Neuronal stem cell (in vitro differentiated cells): ENCODE results near the gene GAA.

ENCODE experiments used
- DNase-seq: peaks from one replicate; pipeline ENCODE4 v3.0.0-alpha.2; 2013; ENCODE audit warnings: low spot score
- H2AFZ ChIP-seq: one replicate; pipeline ENCODE4 v1.6.1; 2013; ENCODE audit warnings: mild to moderate bottlenecking, low read length, inconsistent platforms
- H2AK5ac ChIP-seq: 2 replicates; pipeline ENCODE4 v1.6.1; 2013; ENCODE audit warnings: low read depth, mild to moderate bottlenecking, inconsistent platforms, low read length, moderate library complexity, mixed read lengths
- H2BK120ac ChIP-seq: 2 replicates; pipeline ENCODE4 v1.6.1; 2013; ENCODE audit warnings: low read depth, mild to moderate bottlenecking, inconsistent platforms, low read length, moderate library complexity, mixed read lengths
- H2BK12ac ChIP-seq: one replicate; pipeline ENCODE4 v1.6.1; 2013; ENCODE audit warnings: low read length, inconsistent platforms
- H2BK15ac ChIP-seq: 2 replicates; pipeline ENCODE4 v1.6.1; 2013; ENCODE audit warnings: mild to moderate bottlenecking, low read length, inconsistent platforms, mixed read lengths
- H2BK5ac ChIP-seq: one replicate; pipeline ENCODE4 v1.6.1; 2013; ENCODE audit warnings: inconsistent platforms, mild to moderate bottlenecking, low read length, moderate library complexity
- H3K14ac ChIP-seq: one replicate; pipeline ENCODE4 v1.6.1; 2013; ENCODE audit warnings: low read length, inconsistent platforms
- H3K18ac ChIP-seq: 2 replicates; pipeline ENCODE4 v1.6.1; 2013; ENCODE audit warnings: low read length, inconsistent platforms
- H3K23ac ChIP-seq: 2 replicates; pipeline ENCODE4 v1.6.1; 2013; ENCODE audit warnings: low read depth, mild to moderate bottlenecking, mixed read lengths, low read length, inconsistent platforms; ENCODE audit not compliant: poor library complexity
- H3K27ac ChIP-seq: replicated peaks from 3 replicates; pipeline ENCODE4 v1.5.1; 2013; ENCODE audit warnings: low read length, inconsistent platforms
- H3K27me3 ChIP-seq, 3 experiments: 2 replicates each; pipeline ENCODE4 v1.6.1; 2013; ENCODE audit warnings: low read length in 3 of 3, mild to moderate bottlenecking in 2 of 3, inconsistent platforms in 1 of 3, low read depth in 1 of 3, mixed read lengths in 1 of 3, moderate library complexity in 1 of 3; ENCODE audit not compliant: control insufficient read depth in 3 of 3, insufficient read depth in 3 of 3
- H3K36me3 ChIP-seq, 2 donors: replicated peaks in 1 of 2; 2 replicates each; pipeline ENCODE4 v1.6.1; 2013; ENCODE audit warnings: low read length in 2 of 2; ENCODE audit not compliant: control insufficient read depth in 2 of 2, insufficient read depth in 2 of 2
- H3K4ac ChIP-seq: 2 replicates; pipeline ENCODE4 v1.6.1; 2013; ENCODE audit warnings: inconsistent platforms, mild to moderate bottlenecking, low read length, moderate library complexity
- H3K4me1 ChIP-seq, 2 donors: 1 replicate in 1 of 2; 2 replicates in 1 of 2; pipeline ENCODE4 v1.6.1; 2013; ENCODE audit warnings: low read length in 2 of 2, low read depth in 1 of 2; ENCODE audit not compliant: control insufficient read depth in 2 of 2, insufficient read depth in 1 of 2
- H3K4me2 ChIP-seq: one replicate; pipeline ENCODE4 v1.6.1; 2013; ENCODE audit warnings: mild to moderate bottlenecking, low read length, inconsistent platforms; ENCODE audit not compliant: insufficient read depth, poor library complexity, severe bottlenecking
- H3K4me3 ChIP-seq, 2 donors: 2 replicates each; pipeline ENCODE4 v1.5.1; 2013; ENCODE audit warnings: low read length in 2 of 2, mild to moderate bottlenecking in 2 of 2, inconsistent platforms in 1 of 2, moderate library complexity in 1 of 2
- H3K79me1 ChIP-seq: one replicate; pipeline ENCODE4 v1.6.1; 2013; ENCODE audit warnings: low read depth, mild to moderate bottlenecking, inconsistent platforms, low read length, moderate library complexity
- H3K9ac ChIP-seq: one replicate; pipeline ENCODE4 v1.6.1; 2013; ENCODE audit warnings: mild to moderate bottlenecking, low read depth, low read length, inconsistent platforms; ENCODE audit not compliant: poor library complexity
- H3K9me3 ChIP-seq, 2 donors: replicated peaks in 1 of 2; 2 replicates each; pipeline versions ENCODE3 to v1.6.1; 2013; ENCODE audit warnings: low read length in 2 of 2, mild to moderate bottlenecking in 2 of 2, inconsistent platforms in 1 of 2, low read depth in 1 of 2, mixed read lengths in 1 of 2, moderate library complexity in 1 of 2; ENCODE audit not compliant: control insufficient read depth in 2 of 2, insufficient read depth in 1 of 2
- H4K8ac ChIP-seq: one replicate; pipeline ENCODE4 v1.6.1; 2013; ENCODE audit warnings: low read depth, mild to moderate bottlenecking, inconsistent platforms, low read length, moderate library complexity
- H4K91ac ChIP-seq: one replicate; pipeline ENCODE4 v1.6.1; 2013; ENCODE audit warnings: low read length, low read depth, mild to moderate bottlenecking, inconsistent platforms; ENCODE audit not compliant: poor library complexity
- WGBS, 2 donors: extraction: QIAGEN DNeasy Blood & Tissue Kit; methylation state at CpG; one replicate each; pipeline ENCODE4 v1.1.7; 2013; ENCODE audit warnings: missing lambda C conversion rate in 2 of 2, mixed read lengths in 1 of 2; ENCODE audit not compliant: insufficient read length in 2 of 2, insufficient replicate concordance in 1 of 2; ENCODE audit errors: extremely low coverage in 2 of 2; 5-methylcytosine and 5-hydroxymethylcytosine counted together

GAA gene

DNA sequence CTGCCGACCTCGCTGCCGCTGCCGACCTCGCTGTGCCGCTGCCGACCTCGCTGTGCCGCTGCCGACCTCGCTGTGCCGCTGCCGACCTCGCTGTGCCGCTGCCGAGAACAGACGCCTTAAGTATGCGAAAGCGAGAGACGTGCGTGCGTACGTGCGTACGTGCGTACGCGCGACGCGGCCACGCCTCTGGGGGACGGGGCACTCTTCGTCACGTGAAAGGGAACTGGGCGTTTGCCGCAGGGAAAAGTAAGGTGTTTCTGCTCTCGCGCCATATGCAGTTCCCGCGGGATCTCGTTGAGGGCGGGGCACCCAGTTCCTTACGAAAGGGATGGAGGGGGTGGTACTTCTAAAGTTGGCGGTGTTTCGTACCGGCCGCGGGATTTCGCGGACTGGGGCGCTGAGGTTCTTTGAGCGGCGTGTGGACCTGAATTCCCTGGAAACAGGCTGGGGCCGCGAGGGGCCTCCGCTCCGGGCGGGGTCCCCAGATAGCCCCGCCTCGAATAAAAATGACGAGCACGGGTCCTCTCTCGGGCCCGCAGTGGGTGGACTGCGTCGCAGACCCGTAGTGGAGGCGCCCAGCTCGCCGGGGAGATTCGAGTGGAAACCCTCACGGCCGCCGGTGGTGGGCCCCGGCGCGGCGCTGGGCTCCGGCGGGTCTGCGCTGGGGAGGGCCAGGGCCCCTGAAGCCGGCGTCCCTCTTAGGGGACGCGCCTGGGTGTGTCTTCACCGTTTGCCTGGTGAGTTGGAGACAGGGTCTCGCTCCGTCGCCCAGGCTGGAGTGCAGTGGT lies 45.8 kb downstream of the GAA start, which contains the start of gene EIF4A3:
TSS of gene EIF4A3 (minus strand) at position 94 of the 788 bp plus-strand sequence. CDS start 167 bp downstream, outside the sequence.
- no peak within 1 kb of the TSS for H4K91ac ChIP-seq
- no peak within 1 kb of the TSS for H4K8ac ChIP-seq
- H3K18ac ChIP-seq, result peak within 1 kb of the TSS; percentile 91
- peak within 1 kb of the TSS; percentile 93 to 99 for H3K4me3 ChIP-seq
- DNase-seq, result peak; percentile 98
- H3K4me1 ChIP-seq, result peaks cover 10 to 24% of the 10 kb centered on the region in 2 donors
- peak within 1 kb of the TSS; percentile 34 for H2AK5ac ChIP-seq
- peak within 1 kb of the TSS; percentile 95 for H2AFZ ChIP-seq
- H3K4me2 ChIP-seq, result peak within 1 kb of the TSS; percentile 74
- H3K36me3 ChIP-seq, result peaks cover 8 to 34% of the 10 kb centered on the region in 2 donors
- WGBS, 2 donors, result no CpG with 5 or more reads among the region's 90 CpGs
- peak within 1 kb of the TSS; percentile 49 for H3K23ac ChIP-seq
- H2BK15ac ChIP-seq, result no peak within 1 kb of the TSS
- H3K9me3 ChIP-seq, result no peaks in the 10 kb centered on the region
- H3K27ac ChIP-seq, result peak within 1 kb of the TSS; percentile 62
- no peak within 1 kb of the TSS for H2BK12ac ChIP-seq
- no peaks in the 10 kb centered on the region for H3K27me3 ChIP-seq
- H3K4ac ChIP-seq, result no peak within 1 kb of the TSS
- H2BK5ac ChIP-seq, result peak within 1 kb of the TSS; percentile 30
- H2BK120ac ChIP-seq, result peak within 1 kb of the TSS; percentile 17
- no peak within 1 kb of the TSS for H3K14ac ChIP-seq
- H3K79me1 ChIP-seq, result peaks cover 9% of the 10 kb centered on the region
- H3K9ac ChIP-seq, result peak within 1 kb of the TSS; percentile 97

DNA sequence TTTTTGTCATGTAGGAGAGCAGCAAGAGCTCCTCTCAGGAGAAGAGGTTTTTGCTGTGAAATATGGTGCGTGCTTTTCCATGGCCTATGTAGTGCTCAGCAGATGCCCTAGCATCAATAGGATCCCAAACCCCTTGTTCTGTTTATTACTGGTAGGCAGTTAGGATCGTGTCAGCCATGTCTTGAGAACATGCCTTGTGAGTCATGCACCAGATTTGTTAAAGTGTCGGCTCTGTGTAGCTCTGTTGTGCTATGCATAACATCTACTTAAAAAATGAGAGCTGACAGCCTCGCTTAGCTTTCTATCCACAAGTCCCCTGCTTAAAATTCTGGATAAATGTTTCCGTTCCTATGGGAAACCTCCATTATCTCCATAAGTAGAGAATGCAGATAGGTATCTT lies 50.0 kb downstream of the GAA start:
- Histone ChIP-seq H2BK12ac (no peak overlapping the region), H3K27ac (no peak overlapping the region), H3K18ac (no peak overlapping the region), H3K79me1 (peaks cover 4% of the 10 kb centered on the region), H2AFZ (no peak overlapping the region), H3K4me2 (no peak overlapping the region), H2BK5ac (no peak overlapping the region), H2BK120ac (no peak overlapping the region), H3K36me3 (no peaks in the 10 kb centered on the region), H3K9me3 (no peaks in the 10 kb centered on the region), H3K4me1 (peaks cover 3 to 17% of the 10 kb centered on the region in 2 donors), H4K8ac (no peak overlapping the region), H2BK15ac (no peak overlapping the region), H3K27me3 (no peaks in the 10 kb centered on the region), H4K91ac (no peak overlapping the region), H3K9ac (no peak overlapping the region), H3K4ac (no peak overlapping the region), H3K14ac (no peak overlapping the region), H3K4me3 (no peak overlapping the region), H3K23ac (no peak overlapping the region), H2AK5ac (no peak overlapping the region)
- no peak for DNase-seq
- WGBS, 2 donors, result no CpG with 5 or more reads among the region's 5 CpGs

DNA sequence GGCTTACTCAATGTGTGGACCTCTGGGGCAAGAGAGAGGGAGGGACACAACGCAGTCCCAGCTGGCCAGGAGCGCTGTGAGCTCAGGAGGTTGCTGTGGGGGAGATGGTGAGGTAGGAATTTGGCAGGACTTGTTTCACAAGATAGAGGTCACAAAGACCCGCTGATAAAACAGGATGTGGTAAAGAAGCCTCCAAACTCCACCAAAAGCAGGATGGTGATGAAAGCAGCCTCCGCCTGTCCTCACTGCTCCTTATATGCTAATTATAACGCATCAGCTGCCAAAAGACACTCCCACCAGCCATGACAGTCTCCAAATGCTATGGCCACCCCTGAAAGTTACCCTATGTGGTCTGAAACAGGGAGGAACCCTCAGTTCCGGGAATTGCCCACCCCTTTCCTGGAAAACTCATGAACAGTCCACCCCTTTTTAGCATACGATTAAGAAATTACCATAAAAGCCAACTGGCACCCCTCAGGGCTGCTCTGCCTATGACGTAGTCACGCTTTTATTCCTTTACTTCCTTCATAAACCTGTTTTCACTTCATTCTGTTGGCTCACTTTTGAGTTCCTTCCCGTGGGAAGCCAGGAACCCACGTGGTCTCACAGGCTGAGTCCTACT lies 50.8 kb downstream of the GAA start:
- Histone ChIP-seq H2BK12ac (no peak overlapping the region), H3K4ac (no peak overlapping the region), H3K27ac (no peak overlapping the region), H4K8ac (no peak overlapping the region), H2BK15ac (no peak overlapping the region), H2AFZ (no peak overlapping the region), H3K4me1 (peaks cover 3 to 17% of the 10 kb centered on the region in 2 donors), H3K4me3 (no peak overlapping the region), H3K79me1 (no peaks in the 10 kb centered on the region), H2BK5ac (no peak overlapping the region), H3K18ac (no peak overlapping the region), H4K91ac (no peak overlapping the region), H3K4me2 (no peak overlapping the region), H2AK5ac (no peak overlapping the region), H3K36me3 (no peaks in the 10 kb centered on the region), H3K9me3 (peaks cover 0 to 4% of the 10 kb centered on the region in 2 donors), H3K14ac (no peak overlapping the region), H3K9ac (no peak overlapping the region), H3K27me3 (no peaks in the 10 kb centered on the region), H3K23ac (no peak overlapping the region), H2BK120ac (no peak overlapping the region)
- DNase-seq, result no peak
- WGBS, 2 donors, result no CpG with 5 or more reads among the region's 11 CpGs

DNA sequence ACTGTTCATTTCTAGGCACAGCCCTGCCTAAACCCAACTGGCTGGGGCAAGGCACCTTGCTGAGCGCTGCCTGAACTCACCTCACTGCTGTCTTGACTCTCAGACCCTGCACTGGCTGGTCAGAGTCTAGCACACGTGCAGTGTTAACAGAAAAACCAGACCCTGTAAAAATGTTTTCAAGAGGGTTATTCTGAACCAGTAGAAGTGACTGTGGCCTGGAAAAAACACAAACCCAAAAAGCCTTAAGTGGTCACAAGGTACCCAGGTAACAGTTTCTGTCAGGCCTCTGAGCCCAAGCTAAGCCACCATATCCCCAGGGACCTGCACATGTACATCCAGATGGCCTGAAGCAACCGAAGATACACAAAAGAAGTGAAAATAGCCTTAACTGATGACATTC lies 51.6 kb downstream of the GAA start:
- no peak overlapping the region for H2AFZ ChIP-seq
- no CpG with 5 or more reads among the region's 3 CpGs for WGBS, 2 donors
- H2BK5ac ChIP-seq, result no peak overlapping the region
- H3K36me3 ChIP-seq, result no peaks in the 10 kb centered on the region
- no peak overlapping the region for H4K91ac ChIP-seq
- H3K4ac ChIP-seq, result no peak overlapping the region
- H3K4me2 ChIP-seq, result no peak overlapping the region
- H3K4me3 ChIP-seq, result no peak overlapping the region
- peaks cover 0 to 6% of the 10 kb centered on the region in 2 donors for H3K9me3 ChIP-seq
- H2BK15ac ChIP-seq, result no peak overlapping the region
- H3K79me1 ChIP-seq, result no peaks in the 10 kb centered on the region
- H3K9ac ChIP-seq, result no peak overlapping the region
- H3K4me1 ChIP-seq, result peaks cover 3 to 15% of the 10 kb centered on the region in 2 donors
- H3K14ac ChIP-seq, result no peak overlapping the region
- no peak overlapping the region for H3K27ac ChIP-seq
- H3K23ac ChIP-seq, result no peak overlapping the region
- no peak overlapping the region for H2AK5ac ChIP-seq
- no peak overlapping the region for H4K8ac ChIP-seq
- no peak overlapping the region for H3K18ac ChIP-seq
- H2BK120ac ChIP-seq, result no peak overlapping the region
- DNase-seq, result no peak
- no peaks in the 10 kb centered on the region for H3K27me3 ChIP-seq
- no peak overlapping the region for H2BK12ac ChIP-seq
